Measurements from ENCODE around the gene CX3CR1. TPM values are rescaled to one million over a fixed set of nuclear protein-coding genes. Genes with fewer than 3 reads are reported as not detected.

Gene CX3CR1
- total and polyA plus RNA-seq, 2 donors (not counting 1 experiment from before 2014, with no cell fraction given): 0.16 to 0.27 TPM

DNA sequence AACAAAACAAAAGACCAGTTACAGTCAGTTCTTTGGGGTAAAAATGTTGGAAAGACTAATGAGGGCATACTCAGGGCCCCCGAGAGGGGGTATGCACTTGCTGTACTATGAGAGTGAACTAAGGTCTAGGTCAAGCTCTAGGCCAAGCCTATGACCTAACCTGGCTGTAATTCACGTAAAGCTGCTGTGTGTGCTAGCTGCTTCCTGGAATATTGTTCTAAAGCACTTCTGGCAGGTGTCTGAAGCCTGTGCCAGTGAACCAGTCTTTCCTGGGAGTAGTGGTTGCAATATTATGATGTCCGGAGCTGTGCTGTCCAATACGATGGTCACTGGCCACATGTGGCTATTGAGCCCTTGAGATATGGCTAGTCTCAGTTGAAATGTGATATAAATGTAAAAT, 13.1 kb upstream of the CX3CR1 start:
- ChIA-PET CTCF (interaction anchor here (0.5 to 31.5 kb wide), 24 partner anchors 24 to 1260 kb away, joined by 3 to 1573 read pairs (median 5); partner anchors contain the start of genes GORASP1, TTC21A and XIRP1), POLR2A (interaction anchor here (1.8 kb wide), 1 partner anchor 100 kb away, joined by 7 read pairs; the partner anchor contains the start of gene XIRP1)
- DNase-seq: no peak
- Mint-ChIP-seq H3K27ac (no peak overlapping the region), H3K9me3 (ENCODE audit: insufficient read depth) (no peaks in the 10 kb centered on the region), H3K4me3 (no peak overlapping the region), H3K27me3 (no peaks in the 10 kb centered on the region), H3K4me1 (peaks cover 32% of the 10 kb centered on the region)
- no peaks in the 10 kb centered on the region for H3K79me2 ChIP-seq (ENCODE audit: control insufficient read depth, insufficient read depth, low read length)
- 88% methylated on average over 3 of the region's 4 CpGs for WGBS (ENCODE audit: insufficient coverage)
- no peak for ATAC-seq (ENCODE audit: low read depth)
- H2AFZ ChIP-seq (ENCODE audit: insufficient read depth, low read depth, low read length, poor library complexity, severe bottlenecking): no peak overlapping the region
- H3K27me3 ChIP-seq (replicated peaks in 1 of 4; ENCODE audit: control extremely low read depth in 1 of 4, control insufficient read depth in 3 of 4, insufficient read depth in 4 of 4, low read length in 3 of 4): no peaks in the 10 kb centered on the region
- H3K4me2 ChIP-seq (replicated peaks; ENCODE audit: low read depth, low read length, poor library complexity, severe bottlenecking): no peak overlapping the region
- intact Hi-C loops (cut with micrococcal nuclease): loop anchor here (1.0 kb wide), 2 partner anchors 85 to 104 kb away; no protein-coding TSS in a partner anchor
- no peak overlapping the region for H3K27ac ChIP-seq (ENCODE audit: low read length in 2 of 2)
- no peaks in the 10 kb centered on the region for H4K20me1 ChIP-seq (ENCODE audit: control insufficient read depth, insufficient read depth, low read length, poor library complexity, severe bottlenecking)
- TF ChIP-seq EZH2 (IDR thresholded peaks at IDR 0.05; ENCODE audit: borderline replicate concordance, insufficient read depth, low read depth, low read length, poor library complexity, severe bottlenecking): no peak
- TF ChIP-seq CTCF (IDR thresholded peaks at IDR 0.05): no peak
- H3K4me3 ChIP-seq (ENCODE audit: control extremely low read depth in 1 of 5, extremely low read depth in 1 of 5, insufficient read depth in 1 of 5, low read depth in 2 of 5, low read length in 4 of 5): no peak overlapping the region
- H3K9me3 ChIP-seq (ENCODE audit: control extremely low read depth in 1 of 3, control insufficient read depth in 2 of 3, insufficient read depth in 1 of 3, low read length in 2 of 3): peaks cover 0 to 8% (median 0%) of the 10 kb centered on the region in 3 donors
- H3K4me1 ChIP-seq (ENCODE audit: control insufficient read depth in 2 of 2, insufficient read depth in 2 of 2, low read length in 2 of 2): peaks cover 13 to 20% of the 10 kb centered on the region in 2 donors
- no peak overlapping the region for H3K9ac ChIP-seq (ENCODE audit: low read length)
- no peaks in the 10 kb centered on the region for H3K36me3 ChIP-seq (replicated peaks in 1 of 2; ENCODE audit: control extremely low read depth in 1 of 2, control insufficient read depth in 1 of 2, extremely low read depth in 1 of 2, insufficient read depth in 2 of 2, low read length in 1 of 2)

DNA sequence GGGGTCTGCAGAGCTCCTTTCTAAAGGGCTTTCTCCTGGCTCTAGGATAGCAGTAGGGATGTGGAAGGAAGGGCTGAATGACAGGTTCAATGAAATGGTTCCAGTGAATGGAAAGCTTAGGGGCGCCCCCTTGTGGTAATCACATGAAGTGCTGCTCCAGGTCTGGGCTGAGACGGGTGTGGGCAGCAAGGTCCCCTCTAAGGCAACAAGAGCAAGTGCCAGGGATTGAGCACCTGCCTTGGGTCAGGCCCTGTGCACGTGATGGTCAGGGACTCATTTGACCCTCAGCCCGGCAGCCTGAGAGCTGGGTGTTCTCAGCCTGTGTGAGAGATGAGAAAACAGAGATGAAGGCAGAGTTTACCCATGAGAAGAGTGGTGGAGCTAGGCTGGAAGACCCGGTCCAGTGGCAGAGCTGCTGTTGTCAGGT, 12.1 kb upstream of the CX3CR1 start:
- DNase-seq (peak; percentile 78), ATAC-seq (ENCODE audit: low read depth) (peak; percentile 23)
- no peak overlapping the region for H2AFZ ChIP-seq (ENCODE audit: insufficient read depth, low read depth, low read length, poor library complexity, severe bottlenecking)
- no peak overlapping the region for H3K27ac ChIP-seq (ENCODE audit: low read length in 2 of 2)
- peaks cover 34% of the 10 kb centered on the region for H3K4me1 Mint-ChIP-seq
- H3K9me3 Mint-ChIP-seq (ENCODE audit: insufficient read depth): no peaks in the 10 kb centered on the region
- no peaks in the 10 kb centered on the region for H3K27me3 ChIP-seq (replicated peaks in 1 of 4; ENCODE audit: control extremely low read depth in 1 of 4, control insufficient read depth in 3 of 4, insufficient read depth in 4 of 4, low read length in 3 of 4)
- H3K4me2 ChIP-seq (replicated peaks; ENCODE audit: low read depth, low read length, poor library complexity, severe bottlenecking): no peak overlapping the region
- no peaks in the 10 kb centered on the region for H3K79me2 ChIP-seq (ENCODE audit: control insufficient read depth, insufficient read depth, low read length)
- H3K27me3 Mint-ChIP-seq: no peaks in the 10 kb centered on the region
- ChIA-PET POLR2A (interaction anchor here (0.6 to 1.8 kb wide), 2 partner anchors 76 to 99 kb away, joined by 3 to 7 read pairs; partner anchors contain the start of gene XIRP1), CTCF (interaction anchor here (0.6 to 31.5 kb wide), 46 partner anchors 10 to 773 kb away, joined by 3 to 1573 read pairs (median 4); partner anchors contain the start of genes CX3CR1, GORASP1, RPSA and TTC21A)
- H3K4me3 ChIP-seq (ENCODE audit: control extremely low read depth in 1 of 5, extremely low read depth in 1 of 5, insufficient read depth in 1 of 5, low read depth in 2 of 5, low read length in 4 of 5): no peak overlapping the region
- H3K4me3 Mint-ChIP-seq: no peak overlapping the region
- no peaks in the 10 kb centered on the region for H4K20me1 ChIP-seq (ENCODE audit: control insufficient read depth, insufficient read depth, low read length, poor library complexity, severe bottlenecking)
- no peak for TF ChIP-seq EZH2 (IDR thresholded peaks at IDR 0.05; ENCODE audit: borderline replicate concordance, insufficient read depth, low read depth, low read length, poor library complexity, severe bottlenecking)
- peak; percentile 97 for TF ChIP-seq CTCF (IDR thresholded peaks at IDR 0.05)
- WGBS (ENCODE audit: insufficient coverage): 28% methylated on average over 5 of the region's 5 CpGs
- no peak overlapping the region for H3K9ac ChIP-seq (ENCODE audit: low read length)
- H3K9me3 ChIP-seq (ENCODE audit: control extremely low read depth in 1 of 3, control insufficient read depth in 2 of 3, insufficient read depth in 1 of 3, low read length in 2 of 3): peaks cover 0 to 3% (median 0%) of the 10 kb centered on the region in 3 donors
- intact Hi-C loops (cut with micrococcal nuclease): loop anchor here (1.0 kb wide), 2 partner anchors 84 to 103 kb away; no protein-coding TSS in a partner anchor
- H3K27ac Mint-ChIP-seq: no peak overlapping the region
- H3K36me3 ChIP-seq (replicated peaks in 1 of 2; ENCODE audit: control extremely low read depth in 1 of 2, control insufficient read depth in 1 of 2, extremely low read depth in 1 of 2, insufficient read depth in 2 of 2, low read length in 1 of 2): no peaks in the 10 kb centered on the region
- H3K4me1 ChIP-seq (ENCODE audit: control insufficient read depth in 2 of 2, insufficient read depth in 2 of 2, low read length in 2 of 2): peaks cover 13 to 21% of the 10 kb centered on the region in 2 donors

All from B cell (primary cell).